ENCODE measurements around the gene TOLLIP.

DNA sequence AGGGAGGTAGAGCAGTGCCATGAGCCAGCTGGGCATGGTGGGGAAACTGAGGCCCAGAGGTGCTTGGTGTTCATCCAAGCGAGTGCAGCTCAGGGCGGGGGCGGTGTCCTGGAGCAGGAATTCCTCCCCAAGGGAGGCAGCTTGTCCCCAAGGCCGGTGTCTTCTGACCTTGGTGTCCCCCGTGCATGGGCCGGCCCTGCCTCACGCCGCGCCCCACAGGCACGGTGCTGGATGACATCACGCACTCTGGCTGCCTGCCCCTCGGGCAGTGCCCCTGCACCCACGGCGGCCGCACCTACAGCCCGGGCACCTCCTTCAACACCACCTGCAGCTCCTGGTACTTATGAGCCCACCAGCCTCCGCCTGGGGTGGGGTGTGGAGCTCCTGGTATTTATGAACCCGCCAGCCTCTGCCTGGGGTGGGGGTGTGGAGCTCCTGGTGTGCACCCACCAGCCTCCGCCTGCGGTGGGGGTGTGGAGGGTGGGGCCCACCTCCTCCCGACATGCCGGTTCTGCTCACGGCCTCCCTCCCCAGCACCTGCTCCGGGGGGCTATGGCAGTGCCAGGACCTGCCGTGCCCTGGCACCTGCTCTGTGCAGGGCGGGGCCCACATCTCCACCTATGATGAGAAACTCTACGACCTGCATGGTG, 79.8 kb downstream of the TOLLIP start:
- TF ChIP-seq, protein P1, sequence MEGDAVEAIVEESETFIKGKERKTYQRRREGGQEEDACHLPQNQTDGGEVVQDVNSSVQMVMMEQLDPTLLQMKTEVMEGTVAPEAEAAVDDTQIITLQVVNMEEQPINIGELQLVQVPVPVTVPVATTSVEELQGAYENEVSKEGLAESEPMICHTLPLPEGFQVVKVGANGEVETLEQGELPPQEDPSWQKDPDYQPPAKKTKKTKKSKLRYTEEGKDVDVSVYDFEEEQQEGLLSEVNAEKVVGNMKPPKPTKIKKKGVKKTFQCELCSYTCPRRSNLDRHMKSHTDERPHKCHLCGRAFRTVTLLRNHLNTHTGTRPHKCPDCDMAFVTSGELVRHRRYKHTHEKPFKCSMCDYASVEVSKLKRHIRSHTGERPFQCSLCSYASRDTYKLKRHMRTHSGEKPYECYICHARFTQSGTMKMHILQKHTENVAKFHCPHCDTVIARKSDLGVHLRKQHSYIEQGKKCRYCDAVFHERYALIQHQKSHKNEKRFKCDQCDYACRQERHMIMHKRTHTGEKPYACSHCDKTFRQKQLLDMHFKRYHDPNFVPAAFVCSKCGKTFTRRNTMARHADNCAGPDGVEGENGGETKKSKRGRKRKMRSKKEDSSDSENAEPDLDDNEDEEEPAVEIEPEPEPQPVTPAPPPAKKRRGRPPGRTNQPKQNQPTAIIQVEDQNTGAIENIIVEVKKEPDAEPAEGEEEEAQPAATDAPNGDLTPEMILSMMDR (IDR thresholded peaks at IDR 0.05): no peak
- no peak for TF ChIP-seq POLR2A (IDR thresholded peaks at IDR 0.05)

All from right lobe of liver (tissue), 4 donors.